ENCODE measurements around the gene UBB. TPM values are rescaled to one million over a fixed set of nuclear protein-coding genes. Genes with fewer than 3 reads are reported as not detected.

Gene UBB
- 100 to 1,000 TPM; 735 to 835 (median 828) TPM for total RNA-seq

GRCh38 chr17:16380640-16381495, at the start of gene UBB:
Gene UBB (plus strand): TSS chr17:16381091. CDS start chr17:16381908, 817 bp downstream.
- H3K4me1 ChIP-seq = peaks cover 0 to 18% of the 10 kb centered on the region in 2 donors
- H3K27ac ChIP-seq = peak within 1 kb of the TSS; percentile 89 to 96
- peak; percentile 97 for DNase-seq (ENCODE audit: low spot score in 2 of 2)
- intact Hi-C loops (cut with DNase I; ENCODE audit: low total_unique reads) = no loop called here
- no peaks in the 10 kb centered on the region for H3K36me3 ChIP-seq
- peak within 1 kb of the TSS; percentile 63 to 76 (median 69) for H3K4me3 ChIP-seq
- no peaks in the 10 kb centered on the region for H3K27me3 ChIP-seq
- TF ChIP-seq CTCF (IDR thresholded peaks at IDR 0.05) (peak in 1 of 3 donors; percentile 17), POLR2A (IDR thresholded peaks at IDR 0.05) (peak; percentile 96), POLR2AphosphoS5 (IDR thresholded peaks at IDR 0.05) (peak; percentile 99 to 100 (median 100))
- H3K9me3 ChIP-seq = no peaks in the 10 kb centered on the region

- intact Hi-C loops (cut with DNase I; ENCODE audit: low total_unique reads) = no loop called here
- no peak for TF ChIP-seq CTCF (IDR thresholded peaks at IDR 0.05)
- no peak for TF ChIP-seq POLR2A (IDR thresholded peaks at IDR 0.05)
- no peak for TF ChIP-seq POLR2AphosphoS5 (IDR thresholded peaks at IDR 0.05)
- no peaks in the 10 kb centered on the region for H3K9me3 ChIP-seq
- no peaks in the 10 kb centered on the region for H3K4me1 ChIP-seq
- no peak overlapping the region for H3K4me3 ChIP-seq
- no peak overlapping the region for H3K27ac ChIP-seq
- peaks cover 6% of the 10 kb centered on the region for H3K36me3 ChIP-seq
- no peak for DNase-seq (ENCODE audit: low spot score in 2 of 2)
- H3K27me3 ChIP-seq = no peaks in the 10 kb centered on the region
Measured at GRCh38 chr17:16338391-16338790, 42.5 kb upstream of the UBB start.

- no peak for DNase-seq (ENCODE audit: low spot score in 2 of 2)
- Histone ChIP-seq H3K36me3 (peaks cover 6% of the 10 kb centered on the region), H3K4me1 (no peaks in the 10 kb centered on the region), H3K9me3 (no peaks in the 10 kb centered on the region), H3K27me3 (no peaks in the 10 kb centered on the region), H3K4me3 (no peak overlapping the region), H3K27ac (no peak overlapping the region)
- no peak for TF ChIP-seq CTCF (IDR thresholded peaks at IDR 0.05)
- no peak for TF ChIP-seq POLR2A (IDR thresholded peaks at IDR 0.05)
- TF ChIP-seq POLR2AphosphoS5 (IDR thresholded peaks at IDR 0.05) = no peak
- intact Hi-C loops (cut with DNase I; ENCODE audit: low total_unique reads) = no loop called here
Measured at GRCh38 chr17:16339402-16339801, 41.5 kb upstream of the UBB start.

GRCh38 chr17:16339959-16340358, 40.9 kb upstream of the UBB start:
- Histone ChIP-seq H3K36me3 (peaks cover 6% of the 10 kb centered on the region), H3K4me1 (no peaks in the 10 kb centered on the region), H3K9me3 (no peaks in the 10 kb centered on the region), H3K27ac (no peak overlapping the region), H3K4me3 (no peak overlapping the region), H3K27me3 (no peaks in the 10 kb centered on the region)
- DNase-seq (ENCODE audit: low spot score in 2 of 2) = no peak
- TF ChIP-seq POLR2A (IDR thresholded peaks at IDR 0.05) = no peak
- TF ChIP-seq POLR2AphosphoS5 (IDR thresholded peaks at IDR 0.05) = no peak
- no peak for TF ChIP-seq CTCF (IDR thresholded peaks at IDR 0.05)
- intact Hi-C loops (cut with DNase I; ENCODE audit: low total_unique reads) = no loop called here

- Histone ChIP-seq H3K9me3 (no peaks in the 10 kb centered on the region), H3K4me1 (no peaks in the 10 kb centered on the region), H3K27me3 (no peaks in the 10 kb centered on the region), H3K4me3 (no peak overlapping the region), H3K36me3 (peaks cover 6% of the 10 kb centered on the region), H3K27ac (no peak overlapping the region)
- no peak for DNase-seq (ENCODE audit: low spot score in 2 of 2)
- TF ChIP-seq POLR2A (IDR thresholded peaks at IDR 0.05) (no peak), CTCF (IDR thresholded peaks at IDR 0.05) (no peak), POLR2AphosphoS5 (IDR thresholded peaks at IDR 0.05) (no peak)
- intact Hi-C loops (cut with DNase I; ENCODE audit: low total_unique reads) = no loop called here
Measured at GRCh38 chr17:16342979-16343378, 37.9 kb upstream of the UBB start.
